ENCODE results near the gene FOXS1.

Gene FOXS1

GRCh38 chr20:31872406-31872805, 27.0 kb upstream of the FOXS1 start:
- Histone ChIP-seq H3K9me2 (replicated peaks; ENCODE audit: control insufficient read depth, low read length) (no peaks in the 10 kb centered on the region), H3K27ac (ENCODE audit: low read depth, low read length) (no peak overlapping the region), H3K36me3 (ENCODE audit: control insufficient read depth, low read length) (no peaks in the 10 kb centered on the region), H3K27me3 (ENCODE audit: control insufficient read depth, low read length) (peaks cover 50% of the 10 kb centered on the region), H3K79me2 (ENCODE audit: control insufficient read depth, low read length) (no peaks in the 10 kb centered on the region), H3K4me2 (ENCODE audit: low read length) (no peak overlapping the region), H3K9me3 (ENCODE audit: control insufficient read depth, insufficient read depth, low read length) (no peaks in the 10 kb centered on the region), H3K4me1 (ENCODE audit: control insufficient read depth, low read length) (peaks cover 28% of the 10 kb centered on the region), H3K4me3 (ENCODE audit: low read length) (no peak overlapping the region), H3F3A (ENCODE audit: control insufficient read depth, insufficient read depth) (no peaks in the 10 kb centered on the region; the same call in 1 of the 2 replicates), H4K20me1 (ENCODE audit: control insufficient read depth, insufficient read depth, low read depth, low read length) (no peaks in the 10 kb centered on the region)
- no peak for TF ChIP-seq EZH2phosphoT487 (IDR thresholded peaks at IDR 0.05; ENCODE audit: borderline replicate concordance, low read length)
- TF ChIP-seq CTCF (IDR thresholded peaks at IDR 0.05; ENCODE audit: low read depth, low read length, poor library complexity, severe bottlenecking) = no peak

- Histone ChIP-seq H3K79me2 (ENCODE audit: control insufficient read depth, low read length) (no peaks in the 10 kb centered on the region), H3K4me2 (ENCODE audit: low read length) (no peak overlapping the region), H3K9me3 (ENCODE audit: control insufficient read depth, insufficient read depth, low read length) (no peaks in the 10 kb centered on the region), H3K4me3 (ENCODE audit: low read length) (no peak overlapping the region), H3K27ac (ENCODE audit: low read depth, low read length) (no peak overlapping the region), H3K9me2 (replicated peaks; ENCODE audit: control insufficient read depth, low read length) (no peaks in the 10 kb centered on the region), H3K36me3 (ENCODE audit: control insufficient read depth, low read length) (no peaks in the 10 kb centered on the region), H4K20me1 (ENCODE audit: control insufficient read depth, insufficient read depth, low read depth, low read length) (no peaks in the 10 kb centered on the region), H3K4me1 (ENCODE audit: control insufficient read depth, low read length) (peaks cover 28% of the 10 kb centered on the region), H3F3A (ENCODE audit: control insufficient read depth, insufficient read depth) (no peaks in the 10 kb centered on the region; the same call in 1 of the 2 replicates), H3K27me3 (ENCODE audit: control insufficient read depth, low read length) (peaks cover 53% of the 10 kb centered on the region)
- TF ChIP-seq CTCF (IDR thresholded peaks at IDR 0.05; ENCODE audit: low read depth, low read length, poor library complexity, severe bottlenecking) (no peak), EZH2phosphoT487 (IDR thresholded peaks at IDR 0.05; ENCODE audit: borderline replicate concordance, low read length) (no peak)
These were observed 26.2 kb upstream of the FOXS1 start for GRCh38 chr20:31871618-31871954.

GRCh38 chr20:31870726-31871617, 25.6 kb upstream of the FOXS1 start:
- Histone ChIP-seq H3K27ac (ENCODE audit: low read depth, low read length) (no peak overlapping the region), H3K9me3 (ENCODE audit: control insufficient read depth, insufficient read depth, low read length) (no peaks in the 10 kb centered on the region), H3F3A (ENCODE audit: control insufficient read depth, insufficient read depth) (no peaks in the 10 kb centered on the region; the same call in 1 of the 2 replicates), H4K20me1 (ENCODE audit: control insufficient read depth, insufficient read depth, low read depth, low read length) (no peaks in the 10 kb centered on the region), H3K4me2 (ENCODE audit: low read length) (peak overlapping the region; percentile 67), H3K9me2 (replicated peaks; ENCODE audit: control insufficient read depth, low read length) (no peaks in the 10 kb centered on the region), H3K79me2 (ENCODE audit: control insufficient read depth, low read length) (no peaks in the 10 kb centered on the region), H3K36me3 (ENCODE audit: control insufficient read depth, low read length) (no peaks in the 10 kb centered on the region), H3K27me3 (ENCODE audit: control insufficient read depth, low read length) (peaks cover 53% of the 10 kb centered on the region), H3K4me3 (ENCODE audit: low read length) (peak overlapping the region; percentile 58), H3K4me1 (ENCODE audit: control insufficient read depth, low read length) (peaks cover 28% of the 10 kb centered on the region)
- TF ChIP-seq EZH2phosphoT487 (IDR thresholded peaks at IDR 0.05; ENCODE audit: borderline replicate concordance, low read length) = peak; percentile 73; the same call in 1 of the 2 replicates
- TF ChIP-seq CTCF (IDR thresholded peaks at IDR 0.05; ENCODE audit: low read depth, low read length, poor library complexity, severe bottlenecking) = no peak
